Stomach (tissue), 9 donors: Measurements from ENCODE around the gene PGRMC2. TPM values are rescaled to one million over a fixed set of nuclear protein-coding genes. Genes with fewer than 3 reads are reported as not detected.
A peak's percentile ranks its signal among the peaks of the same experiment; 100 is the strongest.
"Not testable (repeated sequence)": the region's sequence is repeated elsewhere in the genome, so short reads cannot be mapped to it uniquely, and the experiment has no call there.

Experiments
- DNase-seq, 2 donors: peaks; one replicate each; pipeline versions ENCODE4 v3.0.0 to v3.0.0-alpha.2; 2013 to 2019
- H3K27ac ChIP-seq, 5 donors: fragments of 200-600 bp in 4 of 5; sonication (generic) in 4 of 5; one replicate each; pipeline ENCODE4 v1.5.1; 2013 to 2019; ENCODE audit warnings: mild to moderate bottlenecking in 1 of 5, moderate library complexity in 1 of 5
- H3K27me3 ChIP-seq, 3 donors: fragments of 200-600 bp; sonication (generic); one replicate each; pipeline ENCODE4 v1.5.1; 2017 to 2019; ENCODE audit warnings: mixed run types in 1 of 3
- H3K36me3 ChIP-seq, 4 donors: fragments of 200-600 bp; sonication (generic); 1 replicate in 3 of 4; 2 replicates in 1 of 4; pipeline ENCODE4 v1.5.1; 2016 to 2019
- H3K4me1 ChIP-seq, 4 donors: fragments of 200-600 bp; sonication (generic); one replicate each; pipeline ENCODE4 v1.5.1; 2016 to 2019
- H3K4me3 ChIP-seq, 4 donors: fragments of 200-600 bp; sonication (generic) in 3 of 4; one replicate each; pipeline ENCODE4 v1.5.1; 2016 to 2019; ENCODE audit warnings: mild to moderate bottlenecking in 1 of 4
- H3K9me3 ChIP-seq, 4 donors: fragments of 200-600 bp; sonication (generic); one replicate each; pipeline ENCODE4 v1.5.1; 2016 to 2019
- CTCF ChIP-seq, 7 experiments: fragments of 450-650 bp in 4 of 7; fragments of 200-600 bp in 3 of 7; sonication (generic) in 3 of 7; IDR thresholded peaks; one replicate each; pipeline ENCODE4 v1.5.1; 2016 to 2019; ENCODE audit warnings: antibody characterized with exemption in 7 of 7, control low read depth in 2 of 7, mild to moderate bottlenecking in 1 of 7
- EP300 ChIP-seq: sonication (generic); formaldehyde crosslinking; IDR thresholded peaks from one replicate; pipeline ENCODE4 v1.6.1; 2017; ENCODE audit warnings: antibody characterized with exemption
- POLR2A ChIP-seq, 4 donors: fragments of 450-650 bp; IDR thresholded peaks; one replicate each; pipeline ENCODE4 v1.6.1; 2016; ENCODE audit warnings: antibody characterized with exemption in 4 of 4, control low read depth in 2 of 4, mild to moderate bottlenecking in 1 of 4, moderate library complexity in 1 of 4
- POLR2AphosphoS5 ChIP-seq, 3 donors: sonication (generic); formaldehyde crosslinking; IDR thresholded peaks; one replicate each; pipeline ENCODE4 v1.6.1; 2016; ENCODE audit warnings: antibody characterized with exemption in 3 of 3
- WGBS, 5 donors: extraction: QIAGEN DNeasy Blood & Tissue Kit in 3 of 5; methylation state at CpG; one replicate each; pipeline versions ENCODE4 v1.1.5 to v1.1.7; 2013 to 2018; 5-methylcytosine and 5-hydroxymethylcytosine counted together
- intact Hi-C: fragments of 100-400 bp; cut with DNase I; formaldehyde crosslinking; loops from one replicate; pipeline ENCODE4 v1.15.1; 2023; ENCODE audit warnings: low total_unique reads
- polyA plus RNA-seq, 3 donors: library from polyadenylated mRNA; stranded (reverse); fragments of 200-250 nt; gene quantifications; one replicate each; pipeline ENCODE4 v1.2.3, GENCODE V29; 2013
- total RNA-seq, 5 donors: library from RNA; depleted of rRNA; stranded (reverse); fragments of >200 nt; gene quantifications; one replicate each; pipeline versions ENCODE4 v1.1.0 to v1.2.3, GENCODE V29; 2014 to 2016
- donor health status: healthy with polysubstance abuse.
- donor health status: Bipolar disorder and iron deficiency.
- donor health status: healthy.

PGRMC2 gene
- total and polyA plus RNA-seq, 8 donors, result 7.2 to 101 (median 38.6) TPM

DNA sequence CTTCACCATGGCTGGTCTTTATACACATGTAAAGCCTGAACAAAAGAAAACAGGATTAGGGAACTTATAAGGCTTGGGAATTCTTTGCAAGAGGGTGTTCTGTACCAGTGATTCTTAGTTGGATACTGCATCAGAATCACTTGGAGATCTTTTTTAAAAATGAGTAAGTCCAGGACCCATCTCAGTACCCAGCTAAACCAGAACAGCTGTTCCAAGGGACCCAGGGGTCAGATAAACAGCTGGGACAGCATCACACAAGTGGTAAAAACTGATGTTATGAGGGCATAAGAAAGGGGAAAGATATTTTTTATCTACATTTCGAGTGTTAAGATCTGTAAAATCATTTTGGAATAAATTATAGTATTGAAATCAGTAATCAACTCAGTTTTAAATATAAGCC, 16.1 kb downstream of the PGRMC2 start:
- H3K27ac ChIP-seq, result no peak overlapping the region
- no peak for DNase-seq
- 65 to 88% (median 83%) methylated on average over 1 of the region's 1 CpG for WGBS, 5 donors
- H3K27me3 ChIP-seq, result no peaks in the 10 kb centered on the region
- no peaks in the 10 kb centered on the region for H3K9me3 ChIP-seq
- peaks cover 14 to 33% (median 26%) of the 10 kb centered on the region in 4 donors for H3K36me3 ChIP-seq
- peaks cover 0 to 30% (median 16%) of the 10 kb centered on the region in 4 donors for H3K4me1 ChIP-seq
- intact Hi-C loops, result no loop called here
- no peak overlapping the region for H3K4me3 ChIP-seq
- no peak for TF ChIP-seq POLR2AphosphoS5 (IDR thresholded peaks at IDR 0.05)
- no peak for TF ChIP-seq EP300
- no peak for TF ChIP-seq CTCF (IDR thresholded peaks at IDR 0.05)
- TF ChIP-seq POLR2A (IDR thresholded peaks at IDR 0.05), result no peak

- Histone ChIP-seq H3K4me3 (no peak overlapping the region), H3K4me1 (peaks cover 0 to 20% (median 8%) of the 10 kb centered on the region in 4 donors), H3K9me3 (peaks cover 0 to 17% (median 14%) of the 10 kb centered on the region in 4 donors), H3K27me3 (no peaks in the 10 kb centered on the region), H3K27ac (no peak overlapping the region), H3K36me3 (peaks cover 14 to 33% (median 26%) of the 10 kb centered on the region in 4 donors)
- intact Hi-C loops, result no loop called here
- WGBS, 5 donors, result 82 to 87% (median 86%) methylated on average over 5 of the region's 5 CpGs
- no peak for TF ChIP-seq POLR2AphosphoS5 (IDR thresholded peaks at IDR 0.05)
- no peak for TF ChIP-seq CTCF (IDR thresholded peaks at IDR 0.05)
- TF ChIP-seq EP300, result no peak
- no peak for TF ChIP-seq POLR2A (IDR thresholded peaks at IDR 0.05)
- DNase-seq, result no peak
These were observed 18.6 kb downstream of the PGRMC2 start for GRCh38 chr4:128268970-128269369.

- Histone ChIP-seq H3K27me3 (no peaks in the 10 kb centered on the region), H3K9me3 (peaks cover 0 to 20% (median 14%) of the 10 kb centered on the region in 4 donors), H3K27ac (no peak overlapping the region), H3K36me3 (peaks cover 14 to 33% (median 26%) of the 10 kb centered on the region in 4 donors), H3K4me3 (no peak overlapping the region), H3K4me1 (peaks cover 0 to 20% (median 8%) of the 10 kb centered on the region in 4 donors)
- no peak for TF ChIP-seq POLR2A (IDR thresholded peaks at IDR 0.05)
- TF ChIP-seq EP300, result no peak
- TF ChIP-seq POLR2AphosphoS5 (IDR thresholded peaks at IDR 0.05), result no peak
- TF ChIP-seq CTCF (IDR thresholded peaks at IDR 0.05), result no peak
- intact Hi-C loops, result no loop called here
- 23 to 62% (median 33%) methylated on average over 2 of the region's 2 CpGs for WGBS, 5 donors
- no peak for DNase-seq
These were observed 19.9 kb downstream of the PGRMC2 start for GRCh38 chr4:128267745-128268144.

DNA sequence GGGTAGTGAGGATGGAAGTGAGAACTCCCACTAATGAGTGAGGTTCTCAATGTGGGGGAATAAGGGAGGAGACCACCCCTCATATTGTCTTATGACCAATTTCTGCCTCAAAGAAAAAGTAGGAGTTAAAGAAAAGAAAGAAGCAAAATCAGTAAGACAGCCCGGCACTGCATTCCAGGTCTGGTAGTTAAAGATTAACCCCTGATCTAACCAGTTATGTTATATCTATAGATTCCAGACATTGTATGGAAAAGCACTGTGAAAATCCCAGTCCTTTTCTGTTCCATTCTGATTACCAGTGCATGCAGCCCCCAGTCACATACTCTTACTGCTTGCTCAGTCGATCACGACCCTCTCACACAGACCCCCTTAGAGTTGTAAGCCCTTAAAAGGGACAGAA, 20.4 kb downstream of the PGRMC2 start:
- H3K27ac ChIP-seq, H3K4me3 ChIP-seq, intact Hi-C loops, H3K27me3 ChIP-seq: not testable (repeated sequence)
- Histone ChIP-seq H3K9me3 (peaks cover 0 to 20% (median 14%) of the 10 kb centered on the region in 4 donors), H3K36me3 (peaks cover 14 to 30% (median 25%) of the 10 kb centered on the region in 4 donors), H3K4me1 (peaks cover 0 to 20% (median 8%) of the 10 kb centered on the region in 4 donors)
- WGBS, 5 donors, result 22 to 58% (median 38%) methylated on average over 3 of the region's 3 CpGs
- peak in 1 of 2 donors; percentile 44 for DNase-seq

DNA sequence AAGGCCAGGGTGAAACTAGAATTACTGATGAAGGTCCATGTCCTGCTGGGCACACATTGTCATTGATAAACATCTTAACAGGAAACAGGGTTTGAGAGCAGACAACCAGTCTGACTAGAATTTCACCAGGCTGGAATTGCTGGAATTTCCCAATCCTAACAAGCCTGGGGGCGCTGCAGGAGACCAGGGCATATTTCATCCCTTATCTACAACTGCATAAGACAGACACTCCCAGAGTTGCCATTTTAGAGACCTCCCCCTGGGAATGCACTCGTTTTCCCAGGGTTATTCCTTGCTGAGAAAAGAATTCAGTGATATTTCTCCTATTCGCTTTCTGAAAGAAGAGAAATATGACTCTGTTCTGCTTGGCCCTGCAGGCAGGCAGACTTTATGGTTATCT, 22.1 kb downstream of the PGRMC2 start:
- WGBS, 5 donors, result 61 to 70% (median 65%) methylated on average over 3 of the region's 3 CpGs

DNA sequence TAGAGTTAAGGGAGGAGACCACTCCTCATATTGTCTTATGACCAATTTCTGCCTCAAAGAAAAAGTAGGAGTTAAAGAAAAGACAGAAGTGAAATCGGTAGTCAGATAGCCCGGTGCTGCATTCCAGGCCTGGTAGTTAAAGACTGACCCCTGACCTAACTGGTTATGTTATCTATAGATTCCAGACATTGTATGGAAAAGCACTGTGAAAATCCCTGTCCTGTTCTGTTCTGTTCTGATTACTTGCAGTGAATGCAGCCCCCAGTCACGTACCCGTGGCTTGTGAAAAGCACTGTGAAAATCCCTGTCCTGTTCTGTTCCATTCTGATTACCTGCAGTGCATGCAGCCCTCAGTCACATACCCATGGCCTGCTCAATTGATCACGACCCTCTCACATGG, 27.7 kb downstream of the PGRMC2 start:
- H3K36me3 ChIP-seq, H3K4me1 ChIP-seq, intact Hi-C loops, H3K27me3 ChIP-seq, DNase-seq, H3K27ac ChIP-seq, H3K4me3 ChIP-seq: not testable (repeated sequence)
- WGBS, 5 donors, result 50 to 67% (median 51%) methylated on average over 5 of the region's 5 CpGs
- H3K9me3 ChIP-seq, result peaks cover 0 to 11% (median 4%) of the 10 kb centered on the region in 4 donors

More for the DNA sequence above, 22.1 kb downstream of the PGRMC2 start:
- intact Hi-C loops, H3K27ac ChIP-seq, H3K27me3 ChIP-seq, DNase-seq, H3K4me3 ChIP-seq: not testable (repeated sequence)
- peaks cover 0 to 20% (median 14%) of the 10 kb centered on the region in 4 donors for H3K9me3 ChIP-seq
- peaks cover 0 to 20% (median 8%) of the 10 kb centered on the region in 4 donors for H3K4me1 ChIP-seq
- peaks cover 5 to 13% (median 11%) of the 10 kb centered on the region in 4 donors for H3K36me3 ChIP-seq

DNA sequence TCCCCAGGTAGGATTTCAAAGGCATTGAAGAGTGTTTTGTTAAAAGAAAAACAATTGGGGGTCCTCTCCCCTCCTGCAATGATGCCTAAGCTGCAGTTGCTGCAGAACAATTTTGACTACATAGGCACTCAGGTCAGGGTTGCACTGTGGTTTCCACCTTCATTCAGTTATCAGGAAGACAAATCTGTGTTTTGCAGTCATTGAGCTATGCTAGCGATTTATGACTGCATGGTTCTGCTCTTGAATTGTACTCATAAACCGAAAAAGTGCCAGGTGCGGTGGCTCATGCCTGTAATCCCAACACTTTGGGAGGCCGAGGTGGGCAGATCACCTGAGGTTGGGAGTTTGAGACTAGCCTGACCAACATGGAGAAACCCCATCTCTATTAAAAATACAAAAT, 29.4 kb downstream of the PGRMC2 start:
- H3K27ac ChIP-seq, H3K27me3 ChIP-seq, H3K36me3 ChIP-seq, DNase-seq, H3K4me3 ChIP-seq, H3K9me3 ChIP-seq, intact Hi-C loops, H3K4me1 ChIP-seq: not testable (repeated sequence)
- WGBS, 5 donors, result 75 to 87% (median 82%) methylated on average over 4 of the region's 4 CpGs
